Measurements from ENCODE around the gene C11orf97.
A peak's percentile ranks its signal among the peaks of the same experiment; 100 is the strongest.
"Not testable (repeated sequence)": the region's sequence is repeated elsewhere in the genome, so short reads cannot be mapped to it uniquely, and the experiment has no call there.

C11orf97 gene, protein sequence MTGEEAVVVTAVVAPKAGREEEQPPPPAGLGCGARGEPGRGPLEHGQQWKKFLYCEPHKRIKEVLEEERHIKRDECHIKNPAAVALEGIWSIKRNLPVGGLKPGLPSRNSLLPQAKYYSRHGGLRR

DNA sequence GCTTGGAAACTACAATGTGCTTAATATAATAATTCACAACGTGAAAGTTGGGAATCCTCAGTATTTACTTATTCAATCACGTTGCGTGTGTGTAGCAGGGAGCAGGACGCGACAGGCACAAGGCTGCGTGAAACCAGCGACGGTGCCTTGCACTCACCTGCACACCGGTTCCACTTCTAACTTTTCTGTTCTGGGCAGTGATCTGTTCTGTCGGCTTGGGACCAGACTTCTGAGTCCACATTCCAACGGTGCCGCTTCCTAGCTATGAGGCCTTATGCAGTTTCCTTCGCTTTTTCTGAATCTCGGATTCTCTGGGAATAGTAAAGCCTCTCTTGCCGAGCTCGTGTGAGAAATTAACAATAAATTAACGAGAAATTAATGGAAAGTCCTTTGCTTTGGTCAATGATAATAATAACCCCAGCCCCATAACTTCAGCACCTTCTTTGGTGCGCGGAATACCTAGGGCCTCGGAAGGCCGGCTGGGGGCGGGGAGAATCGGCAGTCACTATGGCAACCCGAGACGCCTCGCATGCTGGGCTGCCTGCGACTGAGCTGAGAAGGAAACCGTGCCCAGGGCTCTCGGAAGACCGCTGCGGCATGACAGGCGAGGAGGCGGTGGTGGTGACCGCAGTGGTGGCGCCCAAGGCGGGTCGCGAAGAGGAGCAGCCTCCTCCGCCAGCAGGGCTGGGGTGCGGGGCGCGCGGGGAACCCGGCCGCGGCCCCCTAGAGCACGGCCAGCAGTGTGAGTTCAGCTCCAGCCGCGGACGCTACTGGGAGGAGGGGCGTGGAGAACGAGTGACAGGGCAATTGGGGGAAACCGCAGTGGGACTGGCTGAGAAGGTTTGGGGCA is at the start of gene C11orf97:
TSS of gene C11orf97 (plus strand) at position 530 of the 850 bp plus-strand sequence. CDS start at position 598, 68 bp downstream.
- peak; percentile 55 for DNase-seq

- DNase-seq, result no peak
Observed at GRCh38 chr11:94469416-94469815, 42.8 kb upstream of the C11orf97 start.

DNA sequence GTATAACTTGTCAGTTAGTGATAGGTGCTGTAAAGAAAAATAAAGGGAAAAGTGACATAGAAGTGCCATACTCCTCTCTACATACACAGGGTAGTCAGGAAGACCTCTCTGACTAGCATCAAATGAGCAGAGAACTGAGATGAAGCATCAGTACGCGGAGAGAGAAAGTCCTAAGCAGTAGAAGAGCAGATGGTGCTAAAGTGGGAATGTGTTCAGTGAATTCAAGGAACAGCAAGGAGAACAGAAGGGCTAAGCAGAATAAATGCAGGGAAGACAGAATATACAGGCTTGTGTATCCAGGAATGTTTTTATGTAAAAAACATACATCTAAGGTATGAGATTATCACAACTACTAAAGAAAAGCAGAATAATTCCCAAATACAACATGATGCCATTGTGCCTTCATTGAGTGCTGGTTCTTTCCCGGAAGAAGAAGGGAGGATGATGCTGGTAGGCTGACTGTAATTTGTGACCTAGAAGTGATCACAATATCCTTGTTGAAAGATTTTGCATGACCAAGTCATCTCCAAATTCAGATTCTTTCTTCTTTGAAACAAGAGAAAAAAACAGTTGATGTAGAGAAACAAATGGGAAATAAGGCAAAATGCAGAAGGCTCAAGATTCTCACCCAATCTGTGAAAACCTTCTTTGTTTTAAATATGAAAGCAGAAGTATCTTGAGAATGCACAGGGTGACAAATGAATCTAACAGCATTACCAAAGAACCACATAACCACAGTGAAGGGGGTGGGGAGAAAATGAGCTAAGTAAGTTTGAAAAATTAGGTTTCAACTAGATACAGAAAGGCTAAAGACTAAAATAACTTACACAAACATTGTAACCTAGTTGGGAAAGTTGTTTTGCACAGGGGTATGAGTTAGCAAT is 39.1 kb upstream of the C11orf97 start:
- no peak for DNase-seq

GRCh38 chr11:94477624-94478023 is 34.6 kb upstream of the C11orf97 start:
- DNase-seq, result no peak

GRCh38 chr11:94481342-94481741 is 30.9 kb upstream of the C11orf97 start:
- no peak for DNase-seq

DNA sequence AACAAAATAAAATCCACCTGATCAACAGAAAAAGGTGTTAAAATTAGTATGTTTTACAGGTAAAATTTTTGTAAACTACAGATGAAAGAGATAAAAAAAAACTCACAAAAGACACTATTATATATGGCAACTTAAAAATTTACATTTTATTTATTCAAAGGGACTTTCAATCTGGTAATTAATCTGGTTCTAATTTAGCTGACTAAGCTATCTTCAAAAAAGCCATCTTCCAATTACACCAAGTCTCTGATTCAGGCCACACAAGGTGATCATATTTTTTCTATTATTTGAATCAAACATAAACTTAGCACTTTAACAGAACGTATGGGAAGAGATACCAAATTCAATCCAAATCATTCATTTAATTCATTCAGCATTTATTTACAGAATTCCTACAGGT is 26.2 kb upstream of the C11orf97 start:
- DNase-seq, result no peak

GRCh38 chr11:94493281-94494125 is 18.8 kb upstream of the C11orf97 start, which contains the start of the genes ANKRD49 and MRE11:
TSS of gene ANKRD49 (plus strand) at chr11:94493984. CDS start at chr11:94496694, 2,710 bp downstream.
TSS of gene MRE11 (minus strand) at chr11:94493844. CDS start at chr11:94492801, 1,043 bp downstream.
- DNase-seq, result peak; percentile 97

- DNase-seq, result no peak
Observed at GRCh38 chr11:94494126-94494680, 18.1 kb upstream of the C11orf97 start.

DNA sequence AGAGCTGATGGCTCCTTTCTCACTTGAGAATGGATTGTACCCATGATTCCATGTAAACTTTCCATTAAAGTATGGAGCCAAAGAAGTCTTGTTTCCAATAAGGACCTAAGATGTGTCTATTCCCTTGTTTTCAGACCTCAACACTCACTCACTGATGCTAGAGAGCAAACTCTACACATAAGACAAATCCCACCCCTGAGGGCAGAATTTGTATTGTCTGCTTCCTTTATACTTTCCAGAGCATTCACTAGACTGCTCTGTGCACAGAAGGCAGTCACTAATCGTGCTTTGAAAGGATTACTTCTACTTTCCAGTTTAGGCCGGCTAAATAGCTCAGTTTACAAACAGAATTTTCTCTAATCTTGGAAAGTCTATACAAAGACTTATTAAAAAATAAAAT is 12.1 kb upstream of the C11orf97 start:
- no peak for DNase-seq

DNA sequence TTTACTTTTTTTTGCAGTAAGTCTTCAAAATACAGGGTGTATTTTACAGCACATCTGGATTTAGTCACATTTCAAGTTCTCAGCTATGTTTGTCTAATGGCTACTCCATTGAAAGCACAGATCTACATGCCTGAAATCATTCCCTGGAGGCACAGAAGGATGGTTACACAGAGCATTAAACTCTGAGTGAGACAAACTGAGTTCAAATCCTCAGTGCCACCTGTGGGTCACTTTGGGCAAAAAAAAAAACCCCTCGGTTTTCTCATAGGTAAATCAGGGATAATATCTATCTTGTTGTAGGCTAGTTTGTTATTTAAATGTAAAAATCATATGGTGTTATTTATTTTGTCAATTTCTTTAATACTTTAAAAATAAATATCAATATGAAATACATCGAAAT is 10.7 kb upstream of the C11orf97 start:
- DNase-seq, result no peak

DNA sequence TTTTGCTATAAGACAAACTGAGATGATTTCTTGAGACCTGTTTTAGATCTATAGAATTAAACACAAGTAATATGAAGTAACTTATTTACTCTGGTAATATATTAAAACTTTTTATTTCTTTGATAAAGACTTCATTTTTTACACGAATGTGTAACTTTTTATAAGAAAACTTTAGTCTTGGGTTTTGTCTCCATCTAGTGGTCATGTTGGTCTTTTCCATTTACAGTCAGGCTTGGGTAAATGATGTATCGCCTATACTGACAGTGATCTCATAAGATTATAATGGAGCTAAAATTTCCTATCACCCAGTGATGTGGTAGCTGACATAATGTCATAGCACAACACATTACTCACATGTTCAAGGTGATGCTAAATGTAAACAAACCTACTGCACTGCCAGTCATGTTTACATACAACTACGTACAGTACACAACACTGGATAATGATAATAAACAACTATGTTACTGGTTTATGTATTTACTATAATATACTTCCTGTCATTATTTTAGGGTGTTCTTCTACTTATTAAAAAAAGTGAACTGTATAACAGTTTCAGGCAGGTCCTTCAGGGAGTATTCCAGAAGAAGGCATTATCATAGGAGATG is 7.5 kb upstream of the C11orf97 start:
- no peak for DNase-seq

DNA sequence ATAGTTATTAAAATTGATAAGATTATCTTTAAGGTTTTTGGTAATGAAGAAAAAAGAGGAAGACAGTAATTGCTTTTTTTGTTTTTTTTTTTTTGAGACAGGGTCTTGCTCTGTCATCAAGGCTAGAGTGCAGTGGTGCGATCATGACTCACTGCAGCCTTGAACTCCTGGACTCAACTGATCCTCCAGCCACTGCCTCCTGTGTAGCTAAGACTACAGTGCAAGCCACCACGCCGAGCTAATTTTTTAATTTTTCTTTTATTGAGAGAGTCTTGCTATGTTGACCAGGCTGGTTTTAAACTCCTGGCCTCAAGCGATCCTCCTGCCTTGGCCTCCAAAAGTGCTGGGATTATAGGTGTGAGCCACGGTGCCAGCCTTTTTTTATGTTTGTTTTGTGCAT is 5.7 kb upstream of the C11orf97 start:
- DNase-seq, result not testable (repeated sequence)

DNA sequence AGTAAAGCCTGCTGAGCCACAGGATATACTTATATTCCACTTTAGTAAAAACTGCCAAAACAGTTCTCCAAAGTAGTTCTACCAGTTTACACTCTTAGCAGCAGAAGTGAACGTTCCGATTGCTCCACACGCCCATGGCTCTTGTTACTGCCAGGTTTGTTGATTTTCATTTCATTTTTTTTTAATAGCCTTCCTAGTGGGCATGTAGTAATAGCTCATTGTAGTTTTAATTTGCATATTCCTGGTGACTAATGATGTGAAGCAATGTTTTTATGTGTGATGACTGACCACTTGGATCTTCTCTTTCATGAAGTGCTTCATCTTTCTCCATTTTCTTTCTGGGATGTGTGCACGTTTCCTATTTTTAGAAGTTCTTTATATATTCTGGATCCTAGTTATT is 4.8 kb upstream of the C11orf97 start:
- DNase-seq, result no peak

GRCh38 chr11:94513091-94513490 is 830 bp downstream of the C11orf97 start:
- DNase-seq, result no peak

- no peak for DNase-seq
Observed at GRCh38 chr11:94515398-94515797, 3.1 kb downstream of the C11orf97 start.

- DNase-seq, result no peak
Observed at GRCh38 chr11:94516725-94517124, 4.5 kb downstream of the C11orf97 start.

GRCh38 chr11:94518300-94518699 is 6.0 kb downstream of the C11orf97 start:
- DNase-seq, result no peak

DNA sequence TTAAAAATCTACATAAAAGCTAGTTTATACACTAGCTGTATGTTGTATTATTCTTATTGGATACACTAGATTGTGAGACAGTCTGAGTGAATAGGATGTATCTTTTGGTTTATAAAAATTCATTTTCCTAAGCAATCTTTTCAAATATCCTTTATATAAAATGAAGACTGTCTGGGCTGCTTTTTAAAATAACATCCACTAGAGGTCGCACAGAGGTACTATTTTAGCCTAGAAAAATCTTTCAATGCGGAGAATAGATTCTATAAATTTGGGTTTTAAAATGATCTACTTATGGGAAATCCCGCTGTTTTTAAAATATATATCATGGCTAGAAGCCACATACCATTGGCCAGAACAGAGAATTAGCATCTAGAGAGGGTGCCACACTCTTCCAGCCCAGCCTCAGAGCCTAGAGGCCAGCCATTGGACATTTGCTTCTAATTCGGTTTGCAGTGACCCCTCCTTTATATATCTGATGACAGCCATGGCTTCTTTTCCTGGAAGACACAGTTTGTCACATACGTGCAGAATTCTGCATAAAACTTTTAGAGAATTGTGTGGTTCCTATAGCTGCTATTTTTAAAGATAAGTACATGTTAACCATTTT is 7.3 kb downstream of the C11orf97 start:
- DNase-seq, result no peak

DNA sequence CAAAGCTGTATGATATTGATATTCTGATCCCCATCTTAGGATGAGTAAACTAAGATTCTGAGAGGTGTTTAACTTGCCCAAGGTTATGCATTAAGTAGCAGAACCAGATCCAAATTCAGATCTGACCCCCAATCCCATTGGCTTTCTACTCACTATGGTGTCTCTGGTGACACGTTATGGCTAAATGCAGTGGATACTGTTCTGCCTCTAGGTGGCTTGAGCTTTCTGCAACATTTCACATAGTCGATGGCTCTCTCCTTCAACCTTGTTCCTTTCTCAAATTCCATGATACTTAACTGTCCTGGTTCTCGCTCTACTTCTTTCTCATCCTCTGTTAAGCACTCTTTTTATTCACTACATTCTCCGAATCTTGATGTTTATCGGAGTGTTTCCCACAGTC is 9.4 kb downstream of the C11orf97 start:
- no peak for DNase-seq

DNA sequence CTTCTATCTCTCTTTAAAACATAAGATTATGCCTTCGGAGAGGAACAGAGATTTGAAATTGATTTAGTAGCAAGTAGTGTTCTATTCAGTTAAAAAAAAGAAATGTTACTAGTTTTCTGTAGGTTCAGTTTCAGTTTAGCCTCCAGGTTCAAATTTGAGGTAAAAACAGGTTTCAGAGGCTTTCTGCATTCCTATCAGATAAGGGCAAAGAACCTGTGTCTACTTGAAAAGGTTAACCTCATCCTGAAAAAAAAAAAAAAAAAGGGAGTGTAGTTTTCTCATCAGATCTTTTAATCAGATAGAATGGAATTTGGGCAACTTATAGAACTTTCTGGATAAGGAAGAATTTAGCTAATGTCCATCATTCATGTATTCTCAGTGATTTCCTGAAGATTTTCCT is 12.1 kb downstream of the C11orf97 start:
- no peak for DNase-seq

Measured in CD4-positive, alpha-beta T cell treated with Interferon gamma for 1 hour (primary cell).